Esophagus muscularis mucosa (tissue), 3 donors: ENCODE measurements around the gene ULBP3.

ENCODE experiments used
- CTCF ChIP-seq, 3 experiments: fragments of 200-600 bp in 2 of 3; fragments of 450-650 bp in 1 of 3; sonication (generic) in 2 of 3; IDR thresholded peaks; one replicate each; pipeline ENCODE4 v1.5.1; 2017 to 2019; ENCODE audit warnings: antibody characterized with exemption in 3 of 3, mild to moderate bottlenecking in 2 of 3, moderate library complexity in 1 of 3
- POLR2A ChIP-seq: fragments of 450-650 bp; IDR thresholded peaks from one replicate; pipeline ENCODE4 v1.6.1; 2017; ENCODE audit warnings: antibody characterized with exemption, moderate library complexity, mild to moderate bottlenecking, low read depth
- POLR2AphosphoS5 ChIP-seq, 2 donors: sonication (generic); formaldehyde crosslinking; IDR thresholded peaks; one replicate each; pipeline ENCODE4 v1.6.1; 2017; ENCODE audit warnings: antibody characterized with exemption in 2 of 2

GRCh38 chr6:150056916-150057315 lies 12.0 kb downstream of the ULBP3 start:
- TF ChIP-seq POLR2A, result no peak
- no peak for TF ChIP-seq POLR2AphosphoS5 (IDR thresholded peaks at IDR 0.05)
- no peak for TF ChIP-seq CTCF (IDR thresholded peaks at IDR 0.05)
